Measurements from ENCODE around the gene POLR3H. TPM values are rescaled to one million over a fixed set of nuclear protein-coding genes. Genes with fewer than 3 reads are reported as not detected.

POLR3H gene
- total RNA-seq, 4 donors from 2014 or later: 20.9 to 28.2 (median 23.0) TPM

GRCh38 chr22:41579297-41579996 is 35.2 kb upstream of the POLR3H start:
- H3K36me3 ChIP-seq: peaks cover 22 to 91% (median 68%) of the 10 kb centered on the region in 4 donors
- H3K27me3 ChIP-seq: no peaks in the 10 kb centered on the region
- intact Hi-C loops (cut with DNase I): no loop called here
- WGBS: 91% methylated on average over 7 of the region's 12 CpGs
- no peak for TF ChIP-seq POLR2A (IDR thresholded peaks at IDR 0.05; ENCODE audit: low read depth)
- TF ChIP-seq POLR2AphosphoS5 (IDR thresholded peaks at IDR 0.05): no peak
- TF ChIP-seq EP300 (IDR thresholded peaks at IDR 0.05): no peak
- TF ChIP-seq CTCF (IDR thresholded peaks at IDR 0.05): no peak
- no peak overlapping the region for H3K4me3 ChIP-seq
- no peak for DNase-seq (ENCODE audit: extremely low spot score)
- peaks cover 9 to 15% (median 12%) of the 10 kb centered on the region in 4 donors for H3K4me1 ChIP-seq
- no peak overlapping the region for H3K27ac ChIP-seq (replicated peaks in 1 of 4)
- H3K9me3 ChIP-seq: no peaks in the 10 kb centered on the region

GRCh38 chr22:41578818-41579217 is 34.5 kb upstream of the POLR3H start:
- Histone ChIP-seq H3K36me3 (peaks cover 22 to 85% (median 68%) of the 10 kb centered on the region in 4 donors), H3K9me3 (no peaks in the 10 kb centered on the region), H3K4me3 (no peak overlapping the region), H3K27ac (replicated peaks in 1 of 4) (no peak overlapping the region), H3K4me1 (peaks cover 13 to 17% (median 14%) of the 10 kb centered on the region in 4 donors), H3K27me3 (no peaks in the 10 kb centered on the region)
- TF ChIP-seq EP300 (IDR thresholded peaks at IDR 0.05) (no peak), POLR2A (IDR thresholded peaks at IDR 0.05; ENCODE audit: low read depth) (no peak), CTCF (IDR thresholded peaks at IDR 0.05) (no peak), POLR2AphosphoS5 (IDR thresholded peaks at IDR 0.05) (no peak)
- 95% methylated on average over 8 of the region's 9 CpGs for WGBS
- intact Hi-C loops (cut with DNase I): no loop called here
- no peak for DNase-seq (ENCODE audit: extremely low spot score)

- Histone ChIP-seq H3K27ac (replicated peaks in 1 of 4) (no peak overlapping the region), H3K4me1 (peaks cover 13 to 20% (median 16%) of the 10 kb centered on the region in 4 donors), H3K4me3 (no peak overlapping the region), H3K36me3 (peaks cover 16 to 78% (median 63%) of the 10 kb centered on the region in 4 donors), H3K27me3 (no peaks in the 10 kb centered on the region), H3K9me3 (no peaks in the 10 kb centered on the region)
- intact Hi-C loops (cut with DNase I): no loop called here
- WGBS: 93% methylated on average over 8 of the region's 8 CpGs
- TF ChIP-seq EP300 (IDR thresholded peaks at IDR 0.05) (no peak), POLR2A (IDR thresholded peaks at IDR 0.05; ENCODE audit: low read depth) (no peak), POLR2AphosphoS5 (IDR thresholded peaks at IDR 0.05) (no peak), CTCF (IDR thresholded peaks at IDR 0.05) (no peak)
- no peak for DNase-seq (ENCODE audit: extremely low spot score)
These were observed 33.8 kb upstream of the POLR3H start for GRCh38 chr22:41578114-41578513.

- peaks cover 13 to 20% (median 16%) of the 10 kb centered on the region in 4 donors for H3K4me1 ChIP-seq
- peaks cover 3 to 65% (median 62%) of the 10 kb centered on the region in 4 donors for H3K36me3 ChIP-seq
- no peak overlapping the region for H3K27ac ChIP-seq (replicated peaks in 1 of 4)
- H3K27me3 ChIP-seq: no peaks in the 10 kb centered on the region
- 69% methylated on average over 3 of the region's 9 CpGs for WGBS
- TF ChIP-seq CTCF (IDR thresholded peaks at IDR 0.05) (peak; percentile 28 to 60 (median 53)), POLR2A (IDR thresholded peaks at IDR 0.05; ENCODE audit: low read depth) (no peak)
- intact Hi-C loops (cut with DNase I): no loop called here
- H3K4me3 ChIP-seq: no peak overlapping the region
- no peaks in the 10 kb centered on the region for H3K9me3 ChIP-seq
- no peak for DNase-seq (ENCODE audit: extremely low spot score)
These were observed 32.6 kb upstream of the POLR3H start for GRCh38 chr22:41576877-41577276.
